Cardiac muscle cell (in vitro differentiated cells and primary cell): ENCODE data around the gene CCDC167. TPM values are rescaled to one million over a fixed set of nuclear protein-coding genes. Genes with fewer than 3 reads are reported as not detected.

Experiments used
- DNase-seq, 2 donors: peaks; one replicate each; pipeline versions ENCODE4 v3.0.0 to v3.0.0-alpha.2; 2010 to 2017; ENCODE audit warnings: low read depth in 1 of 2, low spot score in 1 of 2
- H3K27ac ChIP-seq: fragments of 200-600 bp; sonication (generic); 2 replicates; pipeline ENCODE4 v1.5.1; 2016
- H3K27me3 ChIP-seq: fragments of 200-600 bp; sonication (generic); 2 replicates; pipeline ENCODE4 v1.6.0; 2016; ENCODE audit warnings: control low read depth
- H3K36me3 ChIP-seq: fragments of 200-600 bp; sonication (generic); 2 replicates; pipeline ENCODE4 v1.5.1; 2016; ENCODE audit warnings: control low read depth
- H3K4me1 ChIP-seq: fragments of 200-600 bp; sonication (generic); 2 replicates; pipeline ENCODE4 v1.8.1; 2017; ENCODE audit warnings: low read depth, mild to moderate bottlenecking, mixed run types
- H3K4me3 ChIP-seq: fragments of 200-600 bp; sonication (generic); 2 replicates; pipeline ENCODE4 v1.5.1; 2016; ENCODE audit warnings: mild to moderate bottlenecking
- H3K9me3 ChIP-seq: fragments of 200-600 bp; sonication (generic); 2 replicates; pipeline ENCODE4 v1.5.1; 2017; ENCODE audit warnings: low read depth, mild to moderate bottlenecking, control low read depth
- polyA plus RNA-seq: library from polyadenylated mRNA; unstranded; fragments of >200 nt; fragmentation: Nextera tagmentation; extraction: Ambion mirVana; gene quantifications from 2 replicates; pipeline ENCODE4 v1.2.1, GENCODE V29; 2016
- total RNA-seq: library from RNA; depleted of rRNA; stranded (reverse); fragments of >200 nt; gene quantifications from 2 replicates; pipeline ENCODE4 v1.2.3, GENCODE V29; 2016
- TF ChIP-seq, protein P1 (sequence below): IDR thresholded peaks from 2 replicates; pipeline ENCODE4 v1.5.1; 2012; ENCODE audit warnings: low read depth, mild to moderate bottlenecking, low read length

The CCDC167 gene
- total RNA-seq (48.5 and 81.0 TPM in 2 replicates), polyA plus RNA-seq (82.5 and 99.2 TPM in 2 replicates)

- Histone ChIP-seq H3K36me3 (no peaks in the 10 kb centered on the region), H3K4me1 (no peaks in the 10 kb centered on the region), H3K27ac (no peak within 1 kb of the TSS), H3K9me3 (no peaks in the 10 kb centered on the region), H3K27me3 (no peaks in the 10 kb centered on the region), H3K4me3 (peak within 1 kb of the TSS; percentile 46)
- TF ChIP-seq, protein P1, sequence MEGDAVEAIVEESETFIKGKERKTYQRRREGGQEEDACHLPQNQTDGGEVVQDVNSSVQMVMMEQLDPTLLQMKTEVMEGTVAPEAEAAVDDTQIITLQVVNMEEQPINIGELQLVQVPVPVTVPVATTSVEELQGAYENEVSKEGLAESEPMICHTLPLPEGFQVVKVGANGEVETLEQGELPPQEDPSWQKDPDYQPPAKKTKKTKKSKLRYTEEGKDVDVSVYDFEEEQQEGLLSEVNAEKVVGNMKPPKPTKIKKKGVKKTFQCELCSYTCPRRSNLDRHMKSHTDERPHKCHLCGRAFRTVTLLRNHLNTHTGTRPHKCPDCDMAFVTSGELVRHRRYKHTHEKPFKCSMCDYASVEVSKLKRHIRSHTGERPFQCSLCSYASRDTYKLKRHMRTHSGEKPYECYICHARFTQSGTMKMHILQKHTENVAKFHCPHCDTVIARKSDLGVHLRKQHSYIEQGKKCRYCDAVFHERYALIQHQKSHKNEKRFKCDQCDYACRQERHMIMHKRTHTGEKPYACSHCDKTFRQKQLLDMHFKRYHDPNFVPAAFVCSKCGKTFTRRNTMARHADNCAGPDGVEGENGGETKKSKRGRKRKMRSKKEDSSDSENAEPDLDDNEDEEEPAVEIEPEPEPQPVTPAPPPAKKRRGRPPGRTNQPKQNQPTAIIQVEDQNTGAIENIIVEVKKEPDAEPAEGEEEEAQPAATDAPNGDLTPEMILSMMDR = no peak
- peak; percentile 98 for DNase-seq
These were observed at the start of gene CCDC167 for GRCh38 chr6:37499433-37500293. Gene CCDC167 (minus strand): TSS chr6:37499893. CDS start chr6:37499863, 30 bp downstream.

DNA sequence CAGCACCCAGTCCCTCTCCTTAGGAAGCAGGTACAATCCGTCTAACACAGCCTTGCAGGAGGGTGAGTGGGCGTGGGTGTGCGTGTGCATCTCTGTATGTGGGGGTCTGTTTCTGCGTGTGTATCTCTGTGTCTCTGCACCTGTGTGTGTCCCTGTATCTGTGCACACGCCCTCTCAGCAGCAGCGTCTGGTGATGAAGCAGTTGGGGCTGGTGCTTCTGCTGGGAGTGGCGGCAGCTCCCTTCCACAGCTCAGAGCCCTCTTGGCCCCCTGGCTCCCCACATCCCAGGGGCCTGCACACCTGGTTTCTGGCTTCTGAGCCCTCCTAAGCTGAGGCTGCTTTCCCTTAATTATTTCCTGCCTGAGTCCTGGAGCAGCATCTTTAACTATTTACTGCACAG, 49.5 kb upstream of the CCDC167 start:
- TF ChIP-seq, protein P1 = no peak
- no peak overlapping the region for H3K4me3 ChIP-seq
- H3K27ac ChIP-seq = no peak overlapping the region
- DNase-seq = no peak
- peaks cover 23% of the 10 kb centered on the region for H3K4me1 ChIP-seq
- H3K36me3 ChIP-seq = no peaks in the 10 kb centered on the region
- no peaks in the 10 kb centered on the region for H3K9me3 ChIP-seq
- no peaks in the 10 kb centered on the region for H3K27me3 ChIP-seq

GRCh38 chr6:37548067-37548674, 48.5 kb upstream of the CCDC167 start:
- no peak overlapping the region for H3K27ac ChIP-seq
- H3K9me3 ChIP-seq = no peaks in the 10 kb centered on the region
- H3K4me1 ChIP-seq = peaks cover 15% of the 10 kb centered on the region
- DNase-seq = no peak
- no peaks in the 10 kb centered on the region for H3K27me3 ChIP-seq
- H3K4me3 ChIP-seq = no peak overlapping the region
- TF ChIP-seq, protein P1 = no peak
- no peaks in the 10 kb centered on the region for H3K36me3 ChIP-seq

GRCh38 chr6:37547564-37548061, 47.9 kb upstream of the CCDC167 start:
- Histone ChIP-seq H3K9me3 (no peaks in the 10 kb centered on the region), H3K27me3 (no peaks in the 10 kb centered on the region), H3K27ac (no peak overlapping the region), H3K36me3 (no peaks in the 10 kb centered on the region), H3K4me1 (peaks cover 10% of the 10 kb centered on the region), H3K4me3 (no peak overlapping the region)
- TF ChIP-seq, protein P1 = no peak
- peak in 1 of 2 donors; percentile 92 for DNase-seq

- Histone ChIP-seq H3K36me3 (no peaks in the 10 kb centered on the region), H3K4me1 (no peaks in the 10 kb centered on the region), H3K9me3 (no peaks in the 10 kb centered on the region), H3K4me3 (no peak overlapping the region), H3K27me3 (no peaks in the 10 kb centered on the region), H3K27ac (no peak overlapping the region)
- TF ChIP-seq, protein P1 = no peak
- peak in 1 of 2 donors; percentile 44 for DNase-seq
These were observed 46.6 kb upstream of the CCDC167 start for GRCh38 chr6:37546141-37546871.
